Spleen (tissue), 11 donors: ENCODE results near the gene L3MBTL1. TPM values are rescaled to one million over a fixed set of nuclear protein-coding genes. Genes with fewer than 3 reads are reported as not detected.

Experiments used
- DNase-seq: peaks from one replicate; pipeline ENCODE4 v3.0.0-alpha.2; 2020
- H3K27ac ChIP-seq, 8 donors: fragments of 200-600 bp; sonication (generic) in 7 of 8; 1 replicate in 4 of 8; 2 replicates in 4 of 8; pipeline versions ENCODE4 v1.5.0 to v1.8.0; 2016 to 2021; ENCODE audit warnings: inconsistent platforms in 4 of 8, mild to moderate bottlenecking in 4 of 8, moderate library complexity in 1 of 8
- H3K27me3 ChIP-seq, 7 donors: fragments of 200-600 bp; sonication (generic) in 6 of 7; replicated peaks in 1 of 7; 1 replicate in 4 of 7; 2 replicates in 3 of 7; pipeline versions ENCODE4 v1.5.0 to v1.8.0; 2016 to 2021; ENCODE audit warnings: inconsistent platforms in 3 of 7, mild to moderate bottlenecking in 1 of 7
- H3K36me3 ChIP-seq, 6 donors: fragments of 200-600 bp; sonication (generic) in 5 of 6; 1 replicate in 4 of 6; 2 replicates in 2 of 6; pipeline versions ENCODE4 v1.5.0 to v1.8.0; 2016 to 2021; ENCODE audit warnings: inconsistent platforms in 2 of 6
- H3K4me1 ChIP-seq, 6 donors: fragments of 200-600 bp; sonication (generic) in 5 of 6; 1 replicate in 3 of 6; 2 replicates in 3 of 6; pipeline versions ENCODE4 v1.5.0 to v1.8.0; 2016 to 2021; ENCODE audit warnings: inconsistent platforms in 3 of 6
- H3K4me3 ChIP-seq, 8 donors: fragments of 200-600 bp; sonication (generic) in 7 of 8; 1 replicate in 4 of 8; 2 replicates in 4 of 8; pipeline versions ENCODE4 v1.5.0 to v1.8.0; 2016 to 2021; ENCODE audit warnings: inconsistent platforms in 4 of 8, mild to moderate bottlenecking in 4 of 8, moderate library complexity in 2 of 8
- H3K9me3 ChIP-seq, 8 donors: fragments of 200-600 bp; sonication (generic) in 7 of 8; 1 replicate in 4 of 8; 2 replicates in 4 of 8; pipeline versions ENCODE4 v1.5.0 to v1.8.0; 2016 to 2021; ENCODE audit warnings: inconsistent platforms in 4 of 8
- CTCF ChIP-seq, 11 experiments: fragments of 200-600 bp in 7 of 11; fragments of 450-650 bp in 4 of 11; sonication (generic) in 4 of 11; IDR thresholded peaks in 8 of 11; conservative IDR thresholded peaks in 3 of 11; 1 replicate in 7 of 11; 2 replicates in 4 of 11; pipeline versions ENCODE4 v1.4.0 to v1.8.0; 2016 to 2021; ENCODE audit warnings: antibody characterized with exemption in 11 of 11, inconsistent platforms in 4 of 11, mild to moderate bottlenecking in 1 of 11
- POLR2A ChIP-seq, 3 donors: fragments of 450-650 bp; IDR thresholded peaks; one replicate each; pipeline ENCODE4 v1.5.1; 2017; ENCODE audit warnings: antibody characterized with exemption in 3 of 3, mild to moderate bottlenecking in 1 of 3
- POLR2AphosphoS5 ChIP-seq, 3 donors: sonication (generic); formaldehyde crosslinking; IDR thresholded peaks; one replicate each; pipeline ENCODE4 v1.5.1; 2017; ENCODE audit warnings: antibody characterized with exemption in 3 of 3
- WGBS, 5 donors: extraction: QIAGEN DNeasy Blood & Tissue Kit in 3 of 5; methylation state at CpG; one replicate each; pipeline versions ENCODE4 v1.1.5 to v1.1.7; 2013 to 2018; 5-methylcytosine and 5-hydroxymethylcytosine counted together
- intact Hi-C: fragments of 100-400 bp; cut with DNase I; formaldehyde crosslinking; loops from one replicate; pipeline ENCODE4 v1.15.0; 2023; ENCODE audit warnings: low total_unique reads
- polyA plus RNA-seq, 3 donors: library from polyadenylated mRNA; stranded (reverse); fragments of 200-250 nt; gene quantifications; one replicate each; pipeline ENCODE4 v1.2.1, GENCODE V29; 2013
- total RNA-seq, 7 donors: library from RNA; depleted of rRNA in 3 of 7; stranded (reverse); fragments of >200 nt in 3 of 7; fragmentation: NEBNext Ultra II Directional in 4 of 7; extraction: Animal tissue kit (Norgen Biotek cat#: 25700) in 4 of 7; gene quantifications; one replicate each; pipeline versions ENCODE4 v1.1.0 to v1.2.1, GENCODE V29; 2016 to 2021
- donor health status: healthy with polysubstance abuse.
- donor health status: DM: no; HTN: no; CAD: no; lungs with moderate emphysema.
- donor health status: DM: no; HTN: no; CAD: no.
- donor health status: Bipolar disorder and iron deficiency.
- donor health status: healthy.
- donor health status: DM: no; HTN: no; CAD: no.
- donor health status: DM: yes; HTN: yes; CAD: no.

L3MBTL1 gene
- total and polyA plus RNA-seq, 10 donors: 3.1 to 19.1 (median 14.1) TPM

GRCh38 chr20:43572891-43573290 lies 65.4 kb downstream of the L3MBTL1 start:
- Histone ChIP-seq H3K27me3 (no peaks in the 10 kb centered on the region), H3K4me3 (no peak overlapping the region), H3K9me3 (no peaks in the 10 kb centered on the region), H3K27ac (no peak overlapping the region), H3K4me1 (no peaks in the 10 kb centered on the region), H3K36me3 (no peaks in the 10 kb centered on the region)
- intact Hi-C loops: no loop called here
- TF ChIP-seq POLR2A (IDR thresholded peaks at IDR 0.05): no peak
- TF ChIP-seq CTCF (IDR thresholded peaks at IDR 0.05 in 8 of 11, conservative IDR thresholded peaks at IDR 0.05 in 3 of 11): no peak
- no peak for TF ChIP-seq POLR2AphosphoS5 (IDR thresholded peaks at IDR 0.05)
- 89 to 98% (median 93%) methylated on average over 7 to 8 of the region's 8 CpGs for WGBS, 5 donors
- peak; percentile 39 for DNase-seq

DNA sequence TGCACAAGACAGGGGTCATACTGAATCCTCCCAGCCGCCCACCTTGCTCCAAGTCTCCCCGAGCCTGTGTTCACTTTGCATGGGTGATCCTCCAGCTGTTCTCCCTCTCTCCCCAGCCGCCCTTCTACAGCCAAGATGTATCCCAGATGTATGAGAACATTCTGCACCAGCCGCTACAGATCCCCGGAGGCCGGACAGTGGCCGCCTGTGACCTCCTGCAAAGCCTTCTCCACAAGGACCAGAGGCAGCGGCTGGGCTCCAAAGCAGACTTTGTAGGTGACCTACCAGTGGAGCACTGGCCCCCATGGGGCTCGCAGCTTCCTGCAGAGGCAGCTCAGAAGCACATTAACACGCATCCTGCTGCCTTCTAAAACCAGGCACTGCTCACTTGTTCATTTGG lies 68.6 kb downstream of the L3MBTL1 start:
- DNase-seq: peak; percentile 61
- intact Hi-C loops: no loop called here
- Histone ChIP-seq H3K4me3 (no peak overlapping the region), H3K27ac (no peak overlapping the region), H3K36me3 (no peaks in the 10 kb centered on the region), H3K9me3 (no peaks in the 10 kb centered on the region), H3K4me1 (peaks cover 0 to 7% (median 0%) of the 10 kb centered on the region in 6 donors), H3K27me3 (no peaks in the 10 kb centered on the region)
- 74 to 87% (median 83%) methylated on average over 9 to 10 of the region's 10 CpGs for WGBS, 5 donors
- TF ChIP-seq POLR2A (IDR thresholded peaks at IDR 0.05) (no peak), POLR2AphosphoS5 (IDR thresholded peaks at IDR 0.05) (no peak), CTCF (IDR thresholded peaks at IDR 0.05 in 8 of 11, conservative IDR thresholded peaks at IDR 0.05 in 3 of 11) (no peak)

DNA sequence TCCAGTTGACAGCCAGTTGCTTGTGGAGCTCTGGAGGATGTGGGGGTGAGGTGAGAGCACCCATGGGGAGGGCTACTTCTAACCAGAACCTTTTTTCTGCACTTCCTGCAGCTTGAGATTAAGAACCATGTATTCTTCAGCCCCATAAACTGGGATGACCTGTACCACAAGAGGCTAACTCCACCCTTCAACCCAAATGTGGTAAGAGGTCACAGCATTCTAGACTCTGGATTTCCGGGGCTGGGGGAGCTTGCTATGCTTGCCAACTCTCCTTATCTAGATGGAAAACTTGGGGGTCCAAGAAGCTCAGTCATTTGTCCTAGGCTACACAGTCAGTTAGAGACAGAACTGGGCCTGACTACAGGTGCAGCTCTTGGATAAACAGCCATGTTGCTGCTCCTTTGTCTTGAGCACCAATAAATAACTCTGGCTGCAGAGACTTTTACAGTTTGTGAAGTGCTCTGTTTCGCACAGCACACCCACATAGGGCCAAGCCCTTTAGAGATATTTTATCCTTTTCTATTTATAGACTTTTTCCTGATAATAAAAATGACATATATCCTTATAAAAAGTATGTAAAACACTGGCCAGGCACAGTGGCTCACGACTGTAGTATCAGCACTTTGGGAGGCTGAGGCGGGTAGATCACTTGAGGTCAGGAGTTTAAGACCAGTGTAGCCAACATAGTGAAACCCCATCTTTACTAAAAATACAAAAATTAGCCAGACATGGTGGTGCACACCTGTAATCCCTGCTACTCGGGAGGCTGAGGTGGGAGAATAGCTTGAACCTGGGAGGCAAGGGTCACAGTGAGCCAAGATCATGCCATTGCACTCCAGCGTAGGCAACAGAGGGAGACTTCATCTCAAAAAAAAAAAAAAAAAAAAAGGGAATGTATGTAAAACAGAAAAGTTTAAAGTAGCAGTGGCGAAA lies 72.6 kb downstream of the L3MBTL1 start:
- H3K27me3 ChIP-seq: no peaks in the 10 kb centered on the region
- no peaks in the 10 kb centered on the region for H3K9me3 ChIP-seq
- H3K27ac ChIP-seq: peak overlapping the region in 1 of 8 donors; percentile 10
- intact Hi-C loops: no loop called here
- 68 to 80% (median 76%) methylated on average over 7 of the region's 7 CpGs for WGBS, 5 donors
- H3K4me3 ChIP-seq: no peak overlapping the region
- H3K36me3 ChIP-seq: no peaks in the 10 kb centered on the region
- peaks cover 0 to 14% (median 0%) of the 10 kb centered on the region in 6 donors for H3K4me1 ChIP-seq
- no peak for TF ChIP-seq POLR2A (IDR thresholded peaks at IDR 0.05)
- TF ChIP-seq CTCF (IDR thresholded peaks at IDR 0.05 in 8 of 11, conservative IDR thresholded peaks at IDR 0.05 in 3 of 11): no peak
- no peak for TF ChIP-seq POLR2AphosphoS5 (IDR thresholded peaks at IDR 0.05)
- peak; percentile 11 for DNase-seq

DNA sequence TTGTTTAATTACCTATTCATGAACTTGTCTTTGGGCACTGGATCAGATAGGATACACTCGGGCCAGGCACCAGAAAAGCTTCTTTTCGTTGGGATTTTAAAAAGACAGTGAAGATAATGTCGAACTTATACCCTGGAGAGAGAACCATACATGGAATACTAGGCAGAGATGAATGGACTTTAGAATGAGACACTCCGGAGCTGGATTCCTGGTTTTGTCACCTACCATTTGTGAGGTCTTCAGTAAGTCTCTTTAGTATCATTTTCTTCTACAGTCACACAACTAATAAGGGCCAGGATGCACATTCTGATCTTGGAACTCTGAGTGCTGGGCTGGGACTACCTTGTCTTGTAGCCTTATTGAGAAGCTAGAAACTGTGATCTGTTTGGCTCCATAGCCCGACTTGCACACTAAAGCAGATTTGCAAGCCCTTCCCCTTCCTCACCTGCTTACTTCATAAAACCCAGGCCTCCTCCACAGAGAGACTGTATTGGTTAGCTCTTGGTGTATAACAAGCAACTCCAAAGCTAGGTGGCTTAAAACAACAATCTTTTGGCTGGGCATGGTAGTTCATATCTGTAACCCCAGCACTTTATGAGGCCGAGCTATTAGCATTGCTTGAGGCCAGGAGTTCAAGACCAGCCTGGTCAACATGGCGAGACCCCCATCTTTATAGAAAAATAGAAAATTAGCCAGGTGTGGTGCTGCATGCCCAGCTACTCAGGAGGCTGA lies 75.8 kb downstream of the L3MBTL1 start:
- intact Hi-C loops: no loop called here
- H3K36me3 ChIP-seq: no peaks in the 10 kb centered on the region
- peaks cover 0 to 14% (median 0%) of the 10 kb centered on the region in 6 donors for H3K4me1 ChIP-seq
- WGBS, 5 donors: 76 to 88% (median 83%) methylated on average over 7 of the region's 7 CpGs
- TF ChIP-seq POLR2AphosphoS5 (IDR thresholded peaks at IDR 0.05) (no peak), CTCF (IDR thresholded peaks at IDR 0.05 in 8 of 11, conservative IDR thresholded peaks at IDR 0.05 in 3 of 11) (no peak), POLR2A (IDR thresholded peaks at IDR 0.05) (no peak)
- H3K27me3 ChIP-seq: no peaks in the 10 kb centered on the region
- H3K9me3 ChIP-seq: no peaks in the 10 kb centered on the region
- DNase-seq: no peak
- peak overlapping the region in 4 of 8 donors; percentile 12 to 34 (median 20) for H3K27ac ChIP-seq
- H3K4me3 ChIP-seq: no peak overlapping the region
